Inflammatory macrophage treated with lipopolysaccharide for 1 hour (primary cell): Measurements from ENCODE around the gene DNAI1.
"Not testable (repeated sequence)": the region's sequence is repeated elsewhere in the genome, so short reads cannot be mapped to it uniquely, and the experiment has no call there.

Experiments used
- DNase-seq, 2 donors: peaks; one replicate each; pipeline ENCODE4 v3.0.0-alpha.2; 2020 to 2022

The DNAI1 gene

DNA sequence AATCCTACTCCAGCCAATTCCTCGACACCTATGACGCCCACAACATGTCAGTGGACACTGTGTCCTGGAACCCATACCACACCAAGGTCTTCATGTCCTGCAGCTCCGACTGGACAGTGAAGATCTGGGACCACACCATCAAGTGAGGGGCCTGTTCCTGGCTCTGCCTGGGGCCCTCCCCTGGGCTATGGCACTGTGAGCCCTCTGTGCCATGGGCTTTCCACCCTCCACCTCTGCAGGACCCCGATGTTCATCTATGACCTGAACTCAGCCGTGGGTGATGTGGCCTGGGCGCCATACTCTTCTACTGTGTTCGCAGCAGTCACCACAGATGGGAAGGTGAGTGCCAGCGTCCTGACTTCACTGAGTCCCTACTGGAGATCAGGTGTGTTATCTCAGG is 55.8 kb downstream of the DNAI1 start:
- DNase-seq: no peak

DNA sequence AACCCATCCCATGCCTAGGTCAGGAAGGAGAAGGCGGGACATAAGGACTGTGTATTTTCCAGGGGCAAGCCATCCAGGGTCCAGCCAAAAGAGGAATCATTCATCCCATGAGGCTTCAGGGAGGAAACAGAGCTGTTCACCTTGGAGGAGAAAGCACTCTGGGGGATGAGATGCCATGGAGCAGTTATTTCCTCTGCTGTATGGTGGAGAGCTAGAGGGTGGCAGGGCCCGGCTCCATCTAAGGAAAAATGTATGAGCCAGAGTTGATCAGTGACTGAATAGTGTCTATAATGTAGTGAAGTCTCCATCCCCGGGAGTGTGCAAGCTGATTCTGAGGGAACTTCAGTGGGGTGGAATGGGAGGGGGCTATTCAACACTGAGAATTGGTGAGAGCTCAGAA is 56.2 kb downstream of the DNAI1 start:
- DNase-seq: no peak

DNA sequence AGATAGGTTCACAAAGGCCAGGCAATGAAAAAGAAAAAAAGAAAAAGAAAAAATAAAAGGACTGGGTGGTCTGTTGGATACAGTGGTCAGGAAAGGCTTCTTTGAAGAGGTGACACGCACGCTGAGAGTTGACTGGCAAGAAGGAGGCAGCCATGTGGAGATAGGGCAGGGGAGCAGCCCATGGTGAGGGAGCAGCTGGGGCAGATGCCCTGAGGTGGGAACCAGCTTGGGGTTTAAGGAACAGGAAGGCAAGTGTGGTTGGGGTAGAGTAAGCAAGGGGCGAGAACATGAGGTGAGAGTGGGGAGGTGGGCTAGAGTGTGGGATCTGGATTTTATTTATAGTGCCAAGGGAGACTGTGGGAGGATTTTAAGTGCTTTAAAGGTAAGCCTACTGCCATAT is 57.4 kb downstream of the DNAI1 start:
- DNase-seq: no peak

DNA sequence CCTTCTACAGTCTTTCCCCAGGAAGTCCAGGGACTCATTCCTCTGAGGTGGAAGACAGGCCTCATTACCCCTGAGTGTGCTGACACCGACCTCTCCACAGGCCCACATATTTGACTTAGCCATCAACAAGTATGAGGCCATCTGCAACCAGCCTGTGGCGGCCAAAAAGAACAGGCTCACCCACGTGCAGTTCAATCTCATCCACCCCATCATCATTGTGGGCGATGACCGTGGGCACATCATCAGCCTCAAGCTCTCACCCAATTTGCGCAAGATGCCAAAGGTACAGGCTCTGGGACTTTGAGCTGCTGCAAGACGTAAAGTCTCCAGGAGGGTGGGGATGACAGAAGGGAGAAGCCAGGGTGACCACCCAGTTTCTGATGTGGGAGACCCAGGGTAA is 58.6 kb downstream of the DNAI1 start:
- DNase-seq: no peak

DNA sequence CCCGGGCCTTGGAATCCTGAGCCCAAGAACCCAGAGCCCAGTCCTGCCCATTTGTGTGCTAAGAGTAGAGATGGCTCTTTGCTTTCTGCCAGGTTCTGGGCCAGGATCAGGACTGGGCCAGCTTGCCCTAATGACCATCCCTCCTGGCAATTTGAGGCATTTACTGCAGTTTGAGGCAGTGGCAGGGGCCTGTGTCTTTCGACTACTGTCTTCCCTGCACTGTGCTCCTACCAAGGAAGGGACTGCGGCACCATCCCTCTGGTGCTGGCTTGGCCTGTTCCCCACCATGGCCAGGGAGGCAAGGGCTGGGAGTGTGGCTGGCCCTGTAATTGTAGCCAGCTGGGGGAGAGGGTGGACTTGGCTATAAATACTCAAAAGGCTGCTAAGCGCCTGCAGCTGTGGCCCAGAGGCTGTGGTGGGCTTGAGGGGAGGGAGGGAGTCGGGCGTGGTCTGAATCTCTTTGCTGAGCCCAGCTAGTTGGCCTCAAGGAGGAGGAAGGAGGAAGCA is 59.6 kb downstream of the DNAI1 start:
- DNase-seq: no peak

DNA sequence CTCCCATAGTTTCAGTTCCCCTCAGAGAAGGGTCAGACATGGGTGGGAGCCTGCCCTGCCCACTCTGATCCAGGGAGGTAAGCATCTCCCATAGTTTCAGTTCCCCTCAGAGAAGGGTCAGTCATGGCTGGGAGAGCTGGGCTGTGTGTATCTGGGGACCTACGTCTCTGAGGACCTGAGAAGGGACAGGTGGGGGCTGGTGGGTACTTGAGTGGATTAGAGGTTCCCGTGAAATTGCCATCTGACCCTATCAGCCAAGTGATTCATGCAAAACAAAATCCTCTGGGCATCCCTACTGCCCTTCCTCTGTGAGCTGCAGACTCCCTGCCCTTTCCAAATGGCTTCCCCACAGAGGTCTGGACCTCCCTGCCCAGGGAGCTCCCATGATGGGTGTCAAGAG is 60.3 kb downstream of the DNAI1 start:
- no peak for DNase-seq

DNA sequence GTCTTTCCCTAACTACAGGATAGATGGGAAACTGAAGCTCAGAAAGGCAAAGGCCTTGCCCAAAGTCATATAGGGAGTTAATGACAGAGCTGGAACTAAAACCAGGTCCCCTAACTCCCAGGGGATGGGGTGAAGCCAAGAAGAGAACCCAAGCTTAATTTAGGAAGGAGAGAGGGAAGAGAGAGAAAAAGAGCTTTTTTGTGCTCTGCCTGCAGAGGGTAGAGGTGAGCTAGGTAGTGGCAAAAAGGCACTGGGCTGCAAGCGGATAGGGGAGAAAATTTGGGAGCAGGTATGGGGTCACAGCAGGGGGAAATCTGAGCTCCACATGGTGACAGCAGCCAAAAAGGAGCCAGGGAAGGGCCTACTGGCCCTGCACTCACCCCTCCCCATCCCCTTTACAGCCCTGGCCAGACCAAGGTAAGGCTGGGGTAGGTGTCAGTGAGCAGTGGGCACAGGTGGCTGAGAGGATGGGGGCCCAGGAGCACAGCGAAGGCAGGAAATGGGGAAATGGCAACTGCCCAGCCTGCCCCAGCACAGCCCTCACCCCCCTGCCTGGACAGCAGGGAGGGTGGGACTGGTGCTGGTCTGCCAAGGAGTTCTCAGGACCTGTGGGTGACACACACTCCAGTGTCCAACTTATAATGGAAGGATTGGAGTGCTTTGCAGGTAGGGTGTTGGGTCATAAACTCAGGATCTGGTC is 60.9 kb downstream of the DNAI1 start:
- no peak for DNase-seq

DNA sequence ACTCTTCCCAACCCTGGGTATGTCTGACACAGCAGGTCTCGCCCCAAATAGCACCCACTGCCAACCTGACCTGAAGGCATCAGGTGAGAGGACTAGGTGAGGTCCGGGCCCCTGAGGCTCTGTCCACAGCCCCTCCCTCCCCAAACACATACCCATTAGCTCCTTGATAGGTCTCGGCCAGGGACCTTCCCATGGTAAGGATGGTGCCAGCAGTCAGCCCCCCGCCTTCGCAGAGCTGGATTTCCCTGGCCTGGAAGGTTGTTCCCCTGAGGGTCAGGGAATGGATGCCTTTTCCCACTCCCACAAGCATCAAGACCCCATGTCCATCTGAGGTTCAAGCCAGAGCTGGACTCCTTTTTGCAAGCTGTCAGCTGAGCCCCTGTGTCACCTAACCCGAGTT is 61.5 kb downstream of the DNAI1 start:
- DNase-seq: no peak

DNA sequence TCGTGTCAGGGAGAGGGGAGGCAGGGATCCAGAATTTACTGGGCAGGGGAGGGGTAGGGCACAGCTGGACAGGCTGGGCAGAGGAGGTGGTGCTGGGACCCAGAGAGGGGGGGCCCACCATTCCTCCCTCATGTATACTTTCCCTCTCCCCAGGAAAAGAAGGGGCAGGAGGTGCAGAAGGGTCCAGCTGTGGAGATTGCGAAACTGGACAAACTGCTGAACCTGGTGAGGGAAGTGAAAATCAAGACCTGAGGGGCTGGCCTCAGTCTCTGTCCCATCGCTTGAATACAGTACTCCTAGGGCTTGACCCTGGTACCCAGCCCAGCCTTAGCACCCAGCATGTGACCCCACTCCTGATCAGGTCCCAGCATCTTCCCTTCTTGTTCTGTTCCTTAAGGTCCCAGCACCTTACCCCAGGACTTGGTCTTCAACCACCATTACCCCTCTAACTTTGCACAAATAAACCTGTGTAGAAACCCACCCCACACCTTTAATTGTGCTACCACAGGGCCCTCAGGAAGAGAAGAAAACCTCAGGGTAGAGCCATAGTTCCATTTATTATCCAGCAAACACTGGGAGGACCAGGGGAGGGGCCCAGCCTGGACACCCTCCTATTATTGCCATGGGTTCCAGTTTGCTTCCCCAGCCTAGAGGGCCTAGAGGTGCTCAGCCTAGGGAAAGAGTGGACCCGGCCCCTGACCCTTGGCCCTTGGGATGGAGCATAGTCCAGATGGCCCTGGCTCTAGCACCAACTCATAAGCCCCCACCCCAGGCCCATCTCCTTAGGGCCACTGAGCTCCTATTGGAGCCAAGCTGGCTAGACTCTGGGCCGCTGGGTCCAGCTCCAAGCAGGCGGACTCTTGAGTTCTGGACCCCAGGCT is 62.1 kb downstream of the DNAI1 start:
- no peak for DNase-seq

DNA sequence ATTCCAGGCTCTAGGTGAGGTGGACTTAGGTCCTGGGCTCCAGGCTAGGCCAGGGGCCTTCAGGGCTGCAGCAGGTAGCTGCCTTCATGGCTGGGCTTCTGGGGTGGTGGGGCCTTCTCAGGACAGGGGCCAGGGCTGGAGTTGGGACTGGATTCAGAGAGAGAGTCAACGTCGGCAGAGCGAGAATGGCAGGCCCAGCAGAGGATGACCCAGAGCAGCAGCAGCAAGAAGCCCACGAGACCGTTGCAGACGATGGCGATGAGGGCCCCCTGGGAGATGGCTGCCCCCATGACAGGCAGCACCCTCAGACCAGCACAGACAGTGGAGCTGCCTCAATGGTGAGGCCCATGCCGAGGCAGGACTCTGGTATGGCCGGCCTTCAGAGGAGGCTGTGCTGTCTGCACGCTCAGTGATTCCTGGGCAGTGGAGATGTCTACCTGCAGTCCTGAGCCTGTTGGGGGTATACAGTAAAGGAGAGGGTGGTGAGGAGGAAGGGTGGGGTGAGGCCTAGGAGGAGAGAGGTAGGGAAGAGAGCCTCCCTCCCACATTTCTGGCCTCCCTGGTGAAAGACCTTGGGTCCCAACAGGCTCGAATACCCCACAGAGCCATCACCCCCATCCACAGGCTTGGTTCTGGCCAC is 62.9 kb downstream of the DNAI1 start:
- DNase-seq: no peak

DNA sequence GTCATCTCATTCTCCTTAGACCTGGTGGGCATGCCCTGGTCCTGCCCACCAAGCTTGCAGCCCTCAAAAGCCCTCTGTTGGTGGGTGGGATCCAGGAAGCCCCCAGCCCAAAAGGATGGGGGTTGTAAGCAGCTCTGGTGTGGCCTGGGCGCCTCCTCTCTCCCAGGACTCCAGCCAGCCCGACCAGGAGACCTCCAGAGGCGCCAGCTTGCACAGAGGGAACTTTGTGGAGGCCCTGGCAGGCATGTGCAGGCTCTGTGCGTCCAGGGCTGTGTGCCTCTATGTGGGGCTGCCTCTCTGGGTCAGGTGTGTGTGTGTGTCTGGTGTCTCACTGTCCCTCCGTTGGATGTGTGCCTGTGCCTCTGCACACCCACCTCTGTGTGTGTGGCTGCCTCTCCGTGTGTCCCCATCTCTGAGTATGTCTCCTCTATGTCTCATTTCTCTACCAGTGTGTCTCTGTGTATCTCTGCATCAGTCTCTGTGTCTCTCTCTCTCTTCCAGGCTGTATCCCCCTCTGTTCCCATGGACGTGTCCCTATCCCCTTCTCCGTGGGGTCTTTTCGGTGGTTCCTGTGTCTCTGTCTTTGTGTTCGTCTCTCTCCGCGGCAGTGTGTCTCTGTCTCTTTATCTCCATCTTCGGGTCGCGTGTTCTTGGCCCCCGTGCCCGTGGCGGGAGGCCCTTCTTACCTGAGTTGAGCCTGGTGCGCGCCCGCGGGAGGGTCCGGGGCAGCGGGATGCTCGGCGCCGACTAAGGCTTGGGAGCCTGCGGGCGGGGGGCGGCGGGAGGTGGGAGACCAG is 63.7 kb downstream of the DNAI1 start:
- no peak for DNase-seq

DNA sequence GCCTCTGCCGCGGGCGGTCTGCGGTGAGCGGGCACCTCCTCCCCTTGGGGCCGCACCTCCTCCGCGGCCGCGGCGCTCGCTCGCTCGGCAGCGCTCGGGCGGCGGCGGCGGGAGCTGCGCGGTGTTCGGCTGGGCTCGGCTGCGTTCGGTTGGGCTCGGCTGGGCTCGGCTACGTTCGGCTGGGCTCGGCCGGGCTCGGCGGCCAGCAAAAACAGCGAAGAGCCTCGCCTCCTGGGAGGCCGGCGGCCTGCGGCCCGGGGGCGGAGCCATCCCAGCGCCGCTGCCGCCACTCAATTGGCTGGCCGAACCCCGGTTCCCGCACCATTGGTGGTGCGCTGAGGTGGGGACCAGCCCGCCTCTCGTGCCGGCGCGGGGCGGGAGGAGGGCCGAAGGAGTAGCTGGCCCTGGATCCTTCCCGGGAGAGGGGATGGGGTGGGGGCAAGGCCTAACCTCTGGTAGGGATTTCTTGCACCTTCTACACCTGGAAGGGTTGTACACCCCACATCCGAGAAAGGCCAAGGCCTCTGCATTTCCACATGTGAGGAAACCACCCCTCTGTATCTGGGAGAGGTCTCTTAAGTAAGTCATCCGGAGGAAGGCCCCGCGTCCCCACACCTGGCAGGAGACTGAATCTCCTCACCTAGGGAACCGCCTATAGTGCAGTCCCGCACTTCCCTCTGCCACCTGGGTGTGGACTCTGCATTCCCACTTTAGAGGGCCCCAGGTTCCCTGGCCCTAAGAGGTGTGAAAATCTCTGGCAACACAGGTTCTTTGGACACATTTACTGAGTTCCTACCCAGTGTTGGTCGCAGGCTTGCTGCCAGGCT is 64.6 kb downstream of the DNAI1 start, which contains the start of gene ENHO:
Gene ENHO, minus strand, starts transcription at position 20 of the 827 bp plus-strand sequence. CDS start 1,295 bp downstream, outside the sequence.
- peak; percentile 73 to 94 for DNase-seq

DNA sequence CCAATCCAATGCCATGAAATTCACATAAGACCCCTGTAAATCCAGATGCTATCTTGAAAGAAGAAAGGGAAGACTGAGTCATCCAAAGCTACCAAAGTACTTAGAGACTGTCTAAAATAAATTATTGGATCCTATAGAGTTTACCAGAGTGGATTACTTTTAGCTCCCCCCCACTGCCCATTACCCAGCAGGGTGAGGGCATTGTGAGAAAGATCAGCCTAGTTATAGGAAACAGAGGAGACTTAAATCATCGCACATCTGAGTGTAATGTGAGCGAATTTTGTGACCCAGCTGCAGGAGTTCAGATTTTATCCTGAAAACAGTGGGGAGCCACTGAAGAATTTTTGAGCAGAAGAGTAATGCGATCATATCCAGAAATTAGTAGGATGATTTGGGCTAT is 65.7 kb downstream of the DNAI1 start:
- DNase-seq: no peak

DNA sequence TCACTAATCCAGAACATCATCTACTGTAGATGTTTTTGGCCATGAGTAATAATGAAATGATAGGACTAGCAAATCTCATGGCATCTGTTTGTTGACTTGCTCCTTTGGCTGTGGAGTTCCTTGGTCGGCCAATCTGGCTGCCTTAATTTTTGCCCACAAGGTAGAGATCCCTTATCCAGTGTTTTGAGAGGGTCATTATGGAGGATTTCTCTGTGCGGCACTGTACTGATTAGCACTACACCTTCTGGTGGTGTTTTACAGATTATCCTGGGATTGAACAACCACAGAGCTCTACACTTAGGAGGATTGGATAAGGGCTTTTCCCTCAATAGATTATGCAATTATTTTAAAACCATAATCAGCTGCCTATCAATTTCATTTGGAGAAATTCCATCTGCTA is 67.4 kb downstream of the DNAI1 start:
- DNase-seq: no peak

DNA sequence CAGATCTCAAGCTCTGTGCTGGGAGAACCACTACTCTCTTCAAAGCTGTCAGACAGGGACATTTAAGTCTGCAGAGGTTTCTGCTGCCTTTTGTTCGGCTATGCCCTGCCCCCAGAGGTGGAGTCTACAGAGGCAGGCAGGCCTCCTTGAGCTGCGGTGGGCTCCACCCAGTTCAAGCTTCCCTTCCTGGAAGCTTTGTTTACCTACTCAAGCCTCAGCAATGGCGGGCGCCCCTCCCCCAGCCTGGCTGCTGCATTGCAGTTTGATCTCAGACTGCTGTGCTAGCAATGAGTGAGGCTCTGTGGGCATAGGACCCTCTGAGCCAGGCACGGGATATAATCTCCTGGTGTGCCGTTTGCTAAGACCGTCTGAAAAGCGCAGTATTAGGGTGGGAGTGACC is 73.4 kb downstream of the DNAI1 start:
- DNase-seq: not testable (repeated sequence)

DNA sequence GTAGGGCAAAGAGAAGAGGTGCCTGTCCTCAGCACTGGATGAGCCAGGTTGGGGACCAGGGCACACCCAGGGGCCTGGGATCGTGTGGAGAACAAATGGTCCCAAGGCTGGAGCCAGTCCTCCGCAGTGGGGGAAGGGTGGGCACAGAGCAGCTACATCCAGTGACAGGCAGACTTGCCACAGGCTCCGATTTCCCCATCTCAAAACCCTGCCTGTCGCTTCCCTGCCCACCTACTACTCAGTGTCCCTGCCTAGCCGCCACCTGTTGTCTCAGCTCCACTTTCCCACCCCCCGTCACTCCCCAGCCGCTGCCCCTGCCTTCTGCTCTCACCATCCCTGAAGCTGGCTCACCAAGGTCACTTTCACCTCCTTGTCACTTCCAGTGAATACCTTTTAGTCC is 78.1 kb downstream of the DNAI1 start:
- no peak for DNase-seq

DNA sequence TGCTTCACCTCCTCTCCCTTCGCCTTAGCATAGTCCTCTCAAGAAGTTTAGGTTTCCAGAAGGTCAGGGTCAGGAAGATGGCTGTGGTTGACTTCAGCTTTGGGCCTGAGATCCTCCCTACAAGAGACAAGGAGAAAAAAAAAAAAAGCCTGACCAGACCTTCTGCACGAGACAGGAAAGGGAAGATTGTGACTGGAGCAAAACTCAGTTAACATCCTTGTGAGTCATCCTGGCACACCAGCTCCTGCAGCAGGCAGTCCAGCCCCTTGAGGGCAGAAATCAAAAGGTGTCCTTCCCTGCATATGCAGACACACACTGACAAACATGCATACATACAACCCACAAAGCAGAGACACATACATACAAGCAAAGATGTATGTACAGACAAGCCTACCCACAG is 82.2 kb downstream of the DNAI1 start:
- DNase-seq: no peak

DNA sequence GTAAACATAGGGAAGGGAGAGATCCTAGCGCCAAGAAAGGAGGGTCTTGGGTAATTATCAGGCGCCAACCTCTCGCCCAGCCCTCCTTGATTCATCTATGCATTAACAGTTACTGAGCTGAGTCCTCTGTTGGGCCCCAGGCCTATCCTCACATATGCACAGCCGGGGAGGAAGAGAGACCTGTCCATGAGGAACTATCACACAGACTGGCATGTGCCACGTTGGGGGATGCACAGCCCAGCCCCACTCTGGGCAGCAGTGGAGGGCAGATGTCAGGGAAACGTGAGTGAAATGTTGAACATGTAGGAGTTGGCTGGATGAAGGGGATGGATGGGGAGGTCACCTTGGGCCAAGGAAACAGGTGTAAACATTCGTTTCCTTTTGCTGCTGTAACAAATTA is 82.9 kb downstream of the DNAI1 start:
- no peak for DNase-seq

DNA sequence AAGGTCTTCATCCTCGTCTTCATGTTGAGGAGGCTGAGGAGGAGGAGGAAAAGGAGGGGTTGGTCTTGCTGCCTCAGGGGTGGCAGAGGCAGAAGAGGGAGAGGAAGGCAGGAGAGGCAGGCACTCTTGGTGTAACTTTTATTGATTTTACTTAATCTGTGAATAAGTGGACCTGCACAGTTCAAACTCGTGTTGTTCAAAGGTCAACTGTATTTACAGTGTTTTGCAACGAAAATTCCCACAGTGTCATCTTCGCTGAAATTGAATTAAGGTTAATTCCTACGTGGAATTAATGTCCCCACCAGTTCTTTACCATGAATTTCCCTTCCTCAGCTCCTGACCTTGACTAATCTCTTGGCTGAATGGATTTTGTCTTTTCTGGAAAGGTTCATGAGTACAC is 85.4 kb downstream of the DNAI1 start:
- no peak for DNase-seq

DNA sequence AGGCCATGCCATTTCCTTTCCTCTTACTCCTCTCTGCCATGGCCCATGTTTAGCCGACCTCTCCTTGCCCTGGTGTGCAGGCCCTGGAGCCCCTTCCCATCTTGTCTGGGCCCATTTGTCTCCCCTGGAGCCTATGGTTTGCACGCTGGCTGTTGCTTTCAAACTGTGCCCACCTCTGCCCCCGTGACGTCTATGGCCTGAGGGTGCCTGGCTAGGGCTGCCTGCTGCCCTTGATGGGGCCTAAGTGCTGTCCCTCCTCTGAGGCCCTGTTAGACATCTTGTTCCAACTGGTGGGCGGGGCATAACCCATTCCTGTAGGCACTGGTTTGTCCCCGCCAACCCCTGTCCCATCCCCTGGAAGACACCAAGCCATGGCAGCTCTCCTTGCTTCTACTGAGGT is 86.9 kb downstream of the DNAI1 start:
- DNase-seq: no peak

DNA sequence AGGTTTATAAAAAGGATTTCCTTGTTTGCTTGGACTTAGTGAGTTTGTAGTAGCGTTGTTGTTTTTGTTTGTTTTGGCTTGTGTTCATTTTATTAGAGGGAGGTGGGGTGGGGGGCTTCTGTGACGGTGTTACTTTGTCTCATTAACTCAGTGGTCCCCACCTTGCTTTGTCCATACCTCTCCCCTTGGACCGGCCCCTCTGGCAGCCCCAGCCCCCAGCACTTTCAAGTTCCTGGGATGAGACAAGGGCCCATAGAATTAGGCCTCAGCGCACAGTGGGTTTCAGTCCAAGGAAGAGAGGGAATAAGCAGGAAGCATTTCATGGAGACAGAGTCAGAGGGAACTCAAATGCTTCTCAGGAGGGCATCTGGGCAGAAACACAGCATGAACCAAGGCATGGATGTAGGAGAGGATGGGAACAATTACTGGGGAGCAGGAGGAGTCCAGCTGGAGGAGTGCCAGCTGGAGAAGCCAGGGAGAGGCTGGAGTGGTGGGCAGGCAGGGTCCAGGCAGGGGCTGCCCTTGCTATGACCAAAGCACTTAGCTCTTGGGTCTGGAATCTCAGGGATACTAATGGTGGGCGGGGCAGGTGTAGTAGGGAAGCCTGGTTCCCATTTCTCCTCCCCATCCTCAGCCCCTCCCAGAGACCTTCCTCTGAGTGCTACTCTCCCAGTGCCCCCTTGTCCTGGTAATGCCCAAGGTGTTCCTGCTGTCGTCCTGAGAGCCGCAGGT is 87.7 kb downstream of the DNAI1 start:
- DNase-seq: no peak
